GM04504 (cell line): ENCODE data around the gene DGKH.

Experiments
- DNase-seq: peaks from one replicate; pipeline ENCODE4 v3.0.0-alpha.2; 2012; ENCODE audit warnings: low read depth

Gene DGKH

GRCh38 chr13:42228527-42228926 is 180.1 kb downstream of the DGKH start:
- DNase-seq: no peak

- DNase-seq: no peak
Measured at GRCh38 chr13:42229287-42229686, 180.8 kb downstream of the DGKH start.

- no peak for DNase-seq
Measured at GRCh38 chr13:42232671-42233070, 184.2 kb downstream of the DGKH start.

- DNase-seq: no peak
Measured at GRCh38 chr13:42233726-42234125, 185.3 kb downstream of the DGKH start.

- DNase-seq: no peak
Measured at GRCh38 chr13:42239161-42239560, 190.7 kb downstream of the DGKH start.

GRCh38 chr13:42239644-42240043 is 191.2 kb downstream of the DGKH start:
- DNase-seq: no peak

GRCh38 chr13:42246541-42246940 is 198.1 kb downstream of the DGKH start:
- no peak for DNase-seq

GRCh38 chr13:42247883-42248282 is 199.4 kb downstream of the DGKH start:
- DNase-seq: no peak

GRCh38 chr13:42255886-42256285 is 207.4 kb downstream of the DGKH start:
- DNase-seq: no peak

- no peak for DNase-seq
Measured at GRCh38 chr13:42258747-42259146, 210.3 kb downstream of the DGKH start.

GRCh38 chr13:42259515-42259914 is 211.1 kb downstream of the DGKH start:
- DNase-seq: no peak

- no peak for DNase-seq
Measured at GRCh38 chr13:42260903-42261654, 212.6 kb downstream of the DGKH start.

- DNase-seq: peak; percentile 17
Measured at GRCh38 chr13:42266473-42266872, 218.0 kb downstream of the DGKH start.

- DNase-seq: no peak
Measured at GRCh38 chr13:42270160-42270856, 221.9 kb downstream of the DGKH start.

GRCh38 chr13:42270857-42271215 is 222.4 kb downstream of the DGKH start:
- no peak for DNase-seq

GRCh38 chr13:42271337-42272114 is 223.1 kb downstream of the DGKH start:
- peak; percentile 97 for DNase-seq

GRCh38 chr13:42272115-42272803 is 223.8 kb downstream of the DGKH start, which contains the start of gene AKAP11:
Gene AKAP11, plus strand, starts transcription at chr13:42272152. Its CDS starts 14,197 bp downstream, at chr13:42286349.
- DNase-seq: peak; percentile 10

- no peak for DNase-seq
Measured at GRCh38 chr13:42272804-42273175, 224.3 kb downstream of the DGKH start.

GRCh38 chr13:42274386-42275097 is 226.1 kb downstream of the DGKH start:
- no peak for DNase-seq

GRCh38 chr13:42275098-42275471 is 226.6 kb downstream of the DGKH start:
- no peak for DNase-seq

GRCh38 chr13:42275506-42275905 is 227.1 kb downstream of the DGKH start:
- no peak for DNase-seq

- DNase-seq: no peak
Measured at GRCh38 chr13:42276683-42277082, 228.2 kb downstream of the DGKH start.
